ENCODE results near the gene PMEPA1.

DNA sequence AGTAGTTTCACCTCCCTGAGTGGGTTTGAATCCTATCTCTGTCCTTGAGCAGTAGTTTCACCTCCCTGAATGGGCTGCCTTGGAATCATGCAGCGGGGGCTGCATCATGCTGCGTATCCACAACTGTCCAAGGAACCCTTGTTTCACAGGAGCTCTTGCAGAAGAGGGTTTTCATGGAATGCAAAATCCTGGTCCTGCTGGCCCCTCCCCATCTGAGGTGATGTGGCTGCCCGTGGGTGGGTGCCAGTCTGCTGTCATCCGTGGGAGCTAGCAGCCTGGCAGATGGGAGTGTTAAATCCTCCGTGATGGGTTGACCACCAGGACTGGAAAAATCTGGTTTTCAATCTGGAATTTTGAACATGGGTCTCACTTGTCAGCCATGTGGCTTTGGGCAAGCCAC, 111.3 kb downstream of the PMEPA1 start:
- TF ChIP-seq POLR2AphosphoS5 (IDR thresholded peaks at IDR 0.05), result no peak
- no peak for TF ChIP-seq POLR2A (IDR thresholded peaks at IDR 0.05)
